Colon (tissue), 2 donors: ENCODE measurements around the gene MAU2.

Experiments
- FAIRE-seq: peaks from 2 replicates; lab custom pipeline; 2012; peaks lifted over from hg19 to GRCh38; lab: Jason Lieb, UNC
- donor health status: control.
- donor health status: control.

MAU2 gene, protein sequence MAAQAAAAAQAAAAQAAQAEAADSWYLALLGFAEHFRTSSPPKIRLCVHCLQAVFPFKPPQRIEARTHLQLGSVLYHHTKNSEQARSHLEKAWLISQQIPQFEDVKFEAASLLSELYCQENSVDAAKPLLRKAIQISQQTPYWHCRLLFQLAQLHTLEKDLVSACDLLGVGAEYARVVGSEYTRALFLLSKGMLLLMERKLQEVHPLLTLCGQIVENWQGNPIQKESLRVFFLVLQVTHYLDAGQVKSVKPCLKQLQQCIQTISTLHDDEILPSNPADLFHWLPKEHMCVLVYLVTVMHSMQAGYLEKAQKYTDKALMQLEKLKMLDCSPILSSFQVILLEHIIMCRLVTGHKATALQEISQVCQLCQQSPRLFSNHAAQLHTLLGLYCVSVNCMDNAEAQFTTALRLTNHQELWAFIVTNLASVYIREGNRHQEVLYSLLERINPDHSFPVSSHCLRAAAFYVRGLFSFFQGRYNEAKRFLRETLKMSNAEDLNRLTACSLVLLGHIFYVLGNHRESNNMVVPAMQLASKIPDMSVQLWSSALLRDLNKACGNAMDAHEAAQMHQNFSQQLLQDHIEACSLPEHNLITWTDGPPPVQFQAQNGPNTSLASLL

GRCh38 chr19:19320361-19321140 is at the start of gene MAU2, which contains the start of gene SUGP1:
Gene MAU2 (plus strand): TSS chr19:19320829. CDS start chr19:19320860, 31 bp downstream.
Gene SUGP1 (minus strand): TSS chr19:19320509. CDS start chr19:19320496, 13 bp downstream.
- FAIRE-seq, result no peak

DNA sequence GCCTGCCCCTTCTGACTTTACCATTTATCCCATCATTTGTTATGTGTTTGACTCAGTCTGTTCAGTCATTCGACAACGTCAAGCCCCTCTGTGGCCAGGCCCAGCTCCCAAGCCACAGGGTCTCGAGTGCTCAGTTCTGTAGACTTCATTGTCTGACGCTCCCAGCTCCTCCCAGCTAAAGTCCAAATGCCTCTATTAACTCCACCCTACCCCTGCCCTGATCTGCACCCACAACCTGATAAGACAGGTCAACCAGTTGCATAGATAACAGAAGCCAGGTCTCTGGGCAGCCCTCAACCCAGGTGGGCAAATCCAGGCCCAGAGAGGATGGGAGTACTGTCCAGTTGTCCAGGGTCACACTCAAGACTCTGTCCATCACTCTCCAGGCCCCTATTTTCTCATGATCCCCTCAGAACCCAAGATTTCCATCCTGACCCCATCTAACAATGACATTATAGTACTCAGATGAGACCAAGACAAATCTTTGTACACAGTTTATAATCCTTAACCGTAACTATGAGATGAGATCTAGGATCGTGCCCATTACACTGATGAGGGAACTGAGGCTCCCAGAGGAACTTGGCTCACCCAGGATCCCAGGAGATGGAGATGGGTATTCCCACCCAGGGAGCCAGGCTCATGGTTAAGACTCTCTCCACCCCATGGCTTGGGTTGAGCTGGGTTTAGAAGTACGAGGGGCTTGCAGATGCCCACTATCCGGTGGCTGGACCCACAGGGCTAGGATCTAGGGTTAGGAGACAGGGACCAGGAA is 48.6 kb upstream of the MAU2 start:
- no peak for FAIRE-seq

GRCh38 chr19:19274146-19274545 is 46.5 kb upstream of the MAU2 start:
- FAIRE-seq, result no peak

DNA sequence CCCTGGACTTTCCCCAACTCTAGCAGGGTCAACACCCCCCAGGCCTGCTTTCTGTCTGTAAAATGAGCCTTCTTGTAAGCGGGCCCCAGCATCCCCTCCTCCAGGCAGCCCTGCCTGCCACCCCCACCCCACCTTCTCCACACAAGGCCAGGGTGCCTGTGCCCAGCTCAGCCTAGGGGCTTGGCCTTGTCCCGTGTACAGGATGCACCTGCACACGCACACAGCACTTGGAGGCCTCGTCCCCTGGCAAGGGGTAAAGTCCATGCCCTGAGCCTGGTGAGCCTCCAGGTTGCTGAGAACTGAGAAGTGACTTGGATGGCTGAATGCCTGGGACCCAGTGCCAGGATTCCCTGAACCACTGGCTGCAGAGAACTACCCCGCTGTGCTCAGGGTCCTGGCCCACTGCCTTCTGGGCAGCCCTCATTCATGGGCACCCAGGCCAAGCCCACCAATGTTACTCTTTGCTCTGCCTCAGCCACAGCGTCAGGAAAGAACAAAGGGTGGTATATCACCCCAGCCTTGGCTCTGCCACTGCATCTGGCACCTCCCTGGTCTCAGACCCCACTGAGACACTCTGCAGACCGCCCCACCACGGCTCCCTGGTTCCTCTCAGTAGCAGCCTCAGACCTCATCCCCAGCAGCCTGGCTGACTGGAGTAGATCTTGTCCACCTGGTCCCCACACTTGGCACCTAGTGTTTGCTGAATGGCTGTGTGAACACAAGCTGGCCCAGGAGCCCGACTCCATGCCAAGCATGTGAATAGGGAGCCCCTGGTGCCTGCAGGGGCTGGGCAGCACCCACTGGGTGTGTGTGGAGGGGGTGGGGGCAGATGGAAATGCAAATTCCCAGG is 45.7 kb upstream of the MAU2 start:
- FAIRE-seq, result no peak

DNA sequence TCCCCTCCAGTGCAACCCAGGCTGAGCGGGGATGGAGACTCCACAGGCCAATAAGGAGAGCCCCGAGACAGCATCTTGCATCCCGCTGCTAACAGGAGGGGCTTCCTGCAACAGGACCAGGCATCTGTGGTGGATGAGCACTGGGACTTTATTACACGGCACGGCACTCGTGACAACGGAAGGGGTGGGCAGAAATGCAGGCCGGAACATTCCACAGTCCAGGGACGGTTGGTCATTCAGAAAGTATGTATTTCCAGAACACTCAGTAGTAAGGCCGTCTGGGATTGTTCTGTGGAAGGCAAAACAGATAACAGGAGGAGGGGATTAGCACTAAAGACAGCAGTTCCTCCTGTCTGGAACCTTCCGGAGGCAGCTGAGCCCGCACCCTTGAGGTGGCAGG is 44.2 kb upstream of the MAU2 start:
- no peak for FAIRE-seq

- no peak for FAIRE-seq
Observed at GRCh38 chr19:19276851-19277250, 43.8 kb upstream of the MAU2 start.

GRCh38 chr19:19278315-19278714 is 42.3 kb upstream of the MAU2 start:
- FAIRE-seq, result no peak

- no peak for FAIRE-seq
Observed at GRCh38 chr19:19279062-19279612, 41.5 kb upstream of the MAU2 start.

- no peak for FAIRE-seq
Observed at GRCh38 chr19:19279853-19280252, 40.8 kb upstream of the MAU2 start.

DNA sequence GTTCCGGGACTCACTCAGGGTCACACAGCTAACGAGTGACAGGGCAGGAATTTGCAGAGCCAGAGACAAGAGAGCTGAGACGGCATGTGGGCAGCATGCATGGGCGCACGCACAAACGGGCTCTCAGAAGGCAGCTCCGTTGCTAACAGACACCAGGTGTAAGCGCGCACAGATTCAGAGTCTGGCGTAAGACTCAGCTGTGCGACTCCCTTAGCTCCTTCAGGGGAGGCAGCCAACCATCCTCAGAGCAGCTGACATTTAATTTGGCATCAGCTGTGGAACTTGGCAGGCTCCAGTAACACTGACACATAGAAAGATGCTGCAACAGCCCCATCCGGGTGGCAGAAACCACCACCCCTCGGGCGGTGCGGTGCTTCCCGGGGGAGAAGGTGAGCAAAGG is 40.1 kb upstream of the MAU2 start:
- FAIRE-seq, result no peak

GRCh38 chr19:19285686-19286085 is 34.9 kb upstream of the MAU2 start:
- no peak for FAIRE-seq

DNA sequence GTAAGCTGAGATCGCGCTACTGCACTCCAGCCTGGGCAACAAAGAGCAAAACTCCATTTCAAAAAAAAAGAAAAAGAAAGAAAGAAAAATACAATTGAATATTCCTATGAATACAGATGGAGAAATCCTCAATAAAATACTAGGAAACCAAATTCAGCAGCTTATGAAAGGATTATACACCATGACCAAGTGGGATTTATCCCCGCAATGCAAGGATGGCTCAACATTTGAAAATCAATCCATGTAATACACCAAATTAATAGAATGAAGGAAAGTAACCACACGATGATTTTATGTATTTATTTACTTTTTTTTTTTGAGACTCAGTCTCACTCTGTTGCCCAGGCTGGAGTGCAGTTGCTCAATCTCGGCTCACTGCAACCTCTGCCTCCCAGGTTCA is 28.0 kb upstream of the MAU2 start:
- FAIRE-seq, result no peak

GRCh38 chr19:19294914-19295313 is 25.7 kb upstream of the MAU2 start:
- no peak for FAIRE-seq

- no peak for FAIRE-seq
Observed at GRCh38 chr19:19296953-19297689, 23.5 kb upstream of the MAU2 start.

DNA sequence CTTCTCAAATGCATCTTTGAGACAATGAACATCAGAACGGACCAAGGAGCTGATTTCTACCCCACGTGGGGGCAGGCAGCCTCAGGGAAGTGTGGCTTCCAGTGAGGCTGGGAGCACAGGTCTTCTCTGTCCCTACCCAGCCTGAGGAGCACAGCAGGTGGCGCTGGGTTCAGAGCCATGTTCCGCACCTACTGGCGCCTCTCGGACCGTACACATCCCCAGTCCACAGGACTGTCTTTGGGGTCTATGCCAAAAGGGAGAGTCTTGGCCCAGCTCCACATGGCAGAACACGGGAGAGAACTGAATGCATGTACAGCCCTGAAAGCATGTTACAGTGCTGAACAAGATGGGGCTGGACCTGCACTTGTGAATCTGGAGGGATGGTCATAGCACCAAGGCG is 22.9 kb upstream of the MAU2 start:
- no peak for FAIRE-seq

DNA sequence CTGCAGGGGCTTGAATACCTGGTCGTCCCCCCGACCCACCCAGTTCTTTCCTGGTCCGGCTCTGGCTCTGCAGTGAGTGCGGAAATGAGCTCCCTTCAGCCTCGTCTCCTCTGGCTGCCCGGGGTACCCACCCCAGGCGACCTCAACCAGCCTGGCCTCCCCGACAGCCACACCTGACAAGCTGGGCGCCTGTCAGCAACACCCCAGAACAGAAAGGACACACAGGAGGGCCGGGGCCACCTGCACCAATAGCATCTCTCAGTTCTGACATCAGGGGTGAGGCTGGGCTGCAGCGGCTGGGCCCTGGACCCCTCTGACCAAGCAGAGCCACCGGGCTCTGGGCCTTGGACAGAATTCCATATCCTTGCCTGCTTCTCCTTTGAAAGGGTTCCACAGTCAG is 20.0 kb upstream of the MAU2 start:
- FAIRE-seq, result no peak

GRCh38 chr19:19303411-19303810 is 17.2 kb upstream of the MAU2 start:
- FAIRE-seq, result no peak

DNA sequence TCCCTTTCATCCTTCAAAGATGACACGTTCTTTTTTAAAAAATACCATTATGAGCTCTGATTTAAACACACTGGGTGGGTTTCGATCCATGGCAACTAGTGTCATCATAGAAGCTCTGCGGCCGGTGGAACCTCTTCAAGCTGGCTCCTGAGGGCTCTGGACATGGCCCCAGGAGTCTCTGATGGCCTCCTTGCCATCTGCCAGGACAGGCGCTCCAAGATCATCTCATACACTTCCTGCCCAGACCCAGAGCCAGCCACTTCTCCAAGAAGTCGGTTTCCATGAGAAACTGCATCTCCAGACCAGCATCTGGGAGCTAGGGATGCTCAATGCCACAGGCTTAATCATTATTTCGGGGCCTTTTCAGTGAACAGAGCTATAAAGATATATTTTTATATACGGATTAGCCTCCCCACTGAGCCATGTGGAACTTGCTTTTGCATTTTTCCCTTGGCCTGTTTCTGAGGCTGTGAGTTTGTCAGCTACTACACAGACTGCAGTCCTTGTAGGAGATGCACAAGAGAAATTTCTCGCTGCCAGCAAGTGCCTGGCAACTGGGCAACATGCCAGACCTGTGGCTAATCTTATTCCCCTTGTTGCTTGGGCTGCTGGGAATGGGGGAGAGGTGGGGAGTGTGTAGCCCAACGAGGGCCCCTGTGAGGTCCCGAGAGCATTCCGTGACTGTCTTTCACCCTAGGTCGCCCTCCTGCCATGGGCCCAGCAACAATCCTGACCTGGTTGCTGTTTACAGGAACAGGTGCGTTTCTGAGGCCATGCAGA is 16.3 kb upstream of the MAU2 start:
- no peak for FAIRE-seq

- no peak for FAIRE-seq
Observed at GRCh38 chr19:19305066-19305465, 15.6 kb upstream of the MAU2 start.
